HCT116 (cell line): ENCODE results near the gene TIE1. TPM values are rescaled to one million over a fixed set of nuclear protein-coding genes. Genes with fewer than 3 reads are reported as not detected.

Source experiments
- ATAC-seq: fragments of 200-7000 bp; cut with Tn5 transposase; 2 replicates; pipeline ENCODE4 v1.9.1; 2020; ENCODE audit warnings: mild to moderate bottlenecking, moderate library complexity
- BruUV-seq: library from RNA; stranded (reverse); fragments of 400-500 nt; replicated peaks from 2 replicates; lab custom pipeline; 2021; lab: Mats Ljungman, UMichigan
- CTCF ChIA-PET: fragments of 300-600 bp; sonication (Branson Sonifier 250); formaldehyde crosslinking; loops from one replicate; lab custom pipeline; 2021; ENCODE audit warnings: antibody characterized with exemption; lab: Charles Lee
- POLR2A ChIA-PET: fragments of 300-600, 350-600 bp; sonication (Branson Sonifier 250); formaldehyde crosslinking; loops from one replicate; lab custom pipeline; 2021; ENCODE audit warnings: antibody characterized with exemption; lab: Charles Lee
- RAD21 ChIA-PET, 2 experiments: fragments of 300-600 bp; sonication (Branson Sonifier 250); formaldehyde crosslinking; loops; one replicate each; lab custom pipeline; 2023; ENCODE audit warnings: low total read pairs in 2 of 2; ENCODE audit not compliant: uncharacterized antibody in 2 of 2, unreplicated experiment in 2 of 2, low non-redundant PET in 1 of 2; lab: Charles Lee
- DNase-seq: peaks from one replicate; pipeline ENCODE4 v3.0.0-alpha.2; 2010; ENCODE audit warnings: low read depth, low spot score
- H2AFZ ChIP-seq: fragments of 200-600 bp; shearing (Covaris generic), sonication (generic); 2 replicates; pipeline ENCODE4 v1.6.1; 2017; ENCODE audit warnings: low read depth, mixed run types, mixed read lengths, antibody characterized with exemption, low read length; ENCODE audit not compliant: poor library complexity, severe bottlenecking
- H3K27ac ChIP-seq: 2 replicates; pipeline ENCODE4 v1.5.1; 2012; ENCODE audit warnings: low read depth, low read length
- H3K27me3 ChIP-seq: fragments of 200-600 bp; sonication (generic); 2 replicates; pipeline ENCODE4 v1.6.1; 2016; ENCODE audit warnings: mixed run types, low read length, mixed read lengths; ENCODE audit not compliant: insufficient read depth
- H3K36me3 ChIP-seq, 2 experiments: fragments of 200-500 bp in 1 of 2; fragments of 200-600 bp in 1 of 2; sonication (Bioruptor generic) in 1 of 2; sonication (generic) in 1 of 2; 2 replicates each; pipeline versions ENCODE4 v1.5.1 to v1.6.1; 2014 to 2016; ENCODE audit warnings: low read length in 2 of 2, inconsistent platforms in 1 of 2, mixed read lengths in 1 of 2, mixed run types in 1 of 2; ENCODE audit not compliant: insufficient read depth in 2 of 2, control insufficient read depth in 1 of 2
- H3K4me1 ChIP-seq, 2 experiments: fragments of 200-600 bp in 1 of 2; sonication (generic) in 1 of 2; 2 replicates each; pipeline versions ENCODE4 v1.5.1 to v1.6.1; 2012 to 2017; ENCODE audit warnings: low read length in 2 of 2, inconsistent platforms in 1 of 2, mild to moderate bottlenecking in 1 of 2, mixed read lengths in 1 of 2, mixed run types in 1 of 2, moderate library complexity in 1 of 2; ENCODE audit not compliant: insufficient read depth in 2 of 2, control insufficient read depth in 1 of 2
- H3K4me2 ChIP-seq: fragments of 200-600 bp; sonication (generic); 2 replicates; pipeline ENCODE4 v1.6.1; 2017; ENCODE audit warnings: mixed run types, low read length, mixed read lengths
- H3K4me3 ChIP-seq, 2 experiments: fragments of 200-600 bp in 1 of 2; sonication (generic) in 1 of 2; replicated peaks in 1 of 2; 2 replicates each; pipeline ENCODE4 v1.5.1; 2011 to 2016; ENCODE audit warnings: low read length in 2 of 2, control low read depth in 1 of 2, low read depth in 1 of 2, mild to moderate bottlenecking in 1 of 2, mixed read lengths in 1 of 2, mixed run types in 1 of 2
- H3K79me2 ChIP-seq: fragments of 200-600 bp; sonication (generic); 2 replicates; pipeline ENCODE4 v1.6.1; 2017; ENCODE audit warnings: mild to moderate bottlenecking, mixed run types, low read length, moderate library complexity, mixed read lengths; ENCODE audit not compliant: insufficient read depth
- H3K9ac ChIP-seq: fragments of 200-600 bp; sonication (generic); 2 replicates; pipeline ENCODE4 v1.6.1; 2016; ENCODE audit warnings: low read length, mixed read lengths
- H3K9me2 ChIP-seq: fragments of 200-600 bp; sonication (generic), shearing (Covaris generic); 2 replicates; pipeline ENCODE4 v1.6.1; 2017; ENCODE audit warnings: mixed run types, mild to moderate bottlenecking, moderate library complexity; ENCODE audit not compliant: insufficient read depth
- H3K9me3 ChIP-seq, 2 experiments: fragments of 200-500 bp in 1 of 2; fragments of 200-600 bp in 1 of 2; sonication (Bioruptor generic) in 1 of 2; sonication (generic) in 1 of 2; 2 replicates each; pipeline ENCODE4 v1.6.1; 2014 to 2017; ENCODE audit warnings: low read length in 2 of 2, mixed read lengths in 2 of 2, inconsistent platforms in 1 of 2, low read depth in 1 of 2, mild to moderate bottlenecking in 1 of 2, mixed run types in 1 of 2, moderate library complexity in 1 of 2; ENCODE audit not compliant: control insufficient read depth in 1 of 2, insufficient read depth in 1 of 2
- H4K20me1 ChIP-seq: fragments of 200-600 bp; sonication (generic), shearing (Covaris generic); 2 replicates; pipeline ENCODE4 v1.6.1; 2017; ENCODE audit warnings: mixed run types, mild to moderate bottlenecking, moderate library complexity; ENCODE audit not compliant: insufficient read depth
- CBX3 ChIP-seq: IDR thresholded peaks from 2 replicates; pipeline ENCODE4 v1.6.1; 2012; ENCODE audit warnings: low read depth
- CEBPB ChIP-seq: IDR thresholded peaks from 2 replicates; pipeline ENCODE4 v1.6.1; 2012; ENCODE audit warnings: low read depth
- EGR1 ChIP-seq: IDR thresholded peaks from 2 replicates; pipeline ENCODE4 v1.6.1; 2012; ENCODE audit warnings: low read depth
- ELF1 ChIP-seq: IDR thresholded peaks from 2 replicates; pipeline ENCODE4 v1.6.1; 2012; ENCODE audit warnings: low read depth, borderline replicate concordance
- EZH2phosphoT487 ChIP-seq: fragments of 200-600 bp; IDR thresholded peaks from 2 replicates; pipeline ENCODE4 v1.6.1; 2018; ENCODE audit warnings: antibody characterized with exemption, borderline replicate concordance
- FOSL1 ChIP-seq: IDR thresholded peaks from 2 replicates; pipeline ENCODE4 v1.6.1; 2012; ENCODE audit warnings: low read depth
- JUND ChIP-seq: IDR thresholded peaks from 2 replicates; pipeline ENCODE4 v1.6.1; 2012
- POLR2A ChIP-seq: IDR thresholded peaks from 2 replicates; pipeline ENCODE4 v1.7.0; 2011; ENCODE audit warnings: borderline replicate concordance; ENCODE audit not compliant: insufficient read depth, insufficient read length; ENCODE audit errors: extremely low read depth
- POLR2AphosphoS5 ChIP-seq: IDR thresholded peaks from 2 replicates; pipeline ENCODE4 v1.6.1; 2011; ENCODE audit warnings: mild to moderate bottlenecking, low read depth, low read length, moderate library complexity
- RAD21 ChIP-seq: IDR thresholded peaks from 2 replicates; pipeline ENCODE4 v1.6.1; 2012; ENCODE audit warnings: low read depth, mild to moderate bottlenecking
- SRF ChIP-seq: IDR thresholded peaks from 2 replicates; pipeline ENCODE4 v1.6.1; 2012; ENCODE audit warnings: low read depth
- YY1 ChIP-seq: IDR thresholded peaks from 2 replicates; pipeline ENCODE4 v1.6.1; 2011; ENCODE audit warnings: low read length, low read depth, moderate library complexity, mild to moderate bottlenecking; ENCODE audit not compliant: insufficient replicate concordance; ENCODE audit errors: extremely low read depth
- ZFX ChIP-seq: fragments of 450-650 bp; IDR thresholded peaks from 2 replicates; pipeline ENCODE4 v1.6.1; 2017
- ZNF274 ChIP-seq: fragments of 200-500 bp; sonication (Bioruptor generic); IDR thresholded peaks from 2 replicates; pipeline ENCODE4 v1.6.1; 2014; ENCODE audit warnings: mild to moderate bottlenecking, low read depth, low read length, inconsistent platforms
- intact Hi-C: fragments of 100-400 bp; cut with micrococcal nuclease; formaldehyde crosslinking; loops from 2 replicates; pipeline ENCODE4 v1.10.0; 2022
- total RNA-seq: library from RNA; stranded (reverse); gene quantifications from one replicate; pipeline ENCODE4 v1.2.1, GENCODE V29; 2021; ENCODE audit not compliant: unreplicated experiment
- TF ChIP-seq, protein P1 (sequence below): IDR thresholded peaks from 2 replicates; pipeline ENCODE4 v1.6.1; 2012; ENCODE audit warnings: low read depth
- TF ChIP-seq, protein P2 (sequence below): IDR thresholded peaks from 2 replicates; pipeline ENCODE4 v1.6.1; 2012
- TF ChIP-seq, protein P3 (sequence below): IDR thresholded peaks from 2 replicates; pipeline ENCODE4 v1.6.1; 2012
- TF ChIP-seq, protein P4 (sequence below), 3 experiments: fragments of 200-600 bp in 1 of 3; sonication (generic) in 1 of 3; IDR thresholded peaks in 2 of 3; conservative IDR thresholded peaks in 1 of 3; 2 replicates each; pipeline ENCODE4 v1.5.1; 2012 to 2017; ENCODE audit warnings: low read depth in 2 of 3, low read length in 2 of 3, antibody characterized with exemption in 1 of 3, borderline replicate concordance in 1 of 3, control low read depth in 1 of 3, mild to moderate bottlenecking in 1 of 3, mixed read lengths in 1 of 3, mixed run types in 1 of 3, moderate library complexity in 1 of 3; ENCODE audit not compliant: insufficient read depth in 1 of 3

TIE1 gene
- total RNA-seq, 1 experiment from 2014 or later = not detected

DNA sequence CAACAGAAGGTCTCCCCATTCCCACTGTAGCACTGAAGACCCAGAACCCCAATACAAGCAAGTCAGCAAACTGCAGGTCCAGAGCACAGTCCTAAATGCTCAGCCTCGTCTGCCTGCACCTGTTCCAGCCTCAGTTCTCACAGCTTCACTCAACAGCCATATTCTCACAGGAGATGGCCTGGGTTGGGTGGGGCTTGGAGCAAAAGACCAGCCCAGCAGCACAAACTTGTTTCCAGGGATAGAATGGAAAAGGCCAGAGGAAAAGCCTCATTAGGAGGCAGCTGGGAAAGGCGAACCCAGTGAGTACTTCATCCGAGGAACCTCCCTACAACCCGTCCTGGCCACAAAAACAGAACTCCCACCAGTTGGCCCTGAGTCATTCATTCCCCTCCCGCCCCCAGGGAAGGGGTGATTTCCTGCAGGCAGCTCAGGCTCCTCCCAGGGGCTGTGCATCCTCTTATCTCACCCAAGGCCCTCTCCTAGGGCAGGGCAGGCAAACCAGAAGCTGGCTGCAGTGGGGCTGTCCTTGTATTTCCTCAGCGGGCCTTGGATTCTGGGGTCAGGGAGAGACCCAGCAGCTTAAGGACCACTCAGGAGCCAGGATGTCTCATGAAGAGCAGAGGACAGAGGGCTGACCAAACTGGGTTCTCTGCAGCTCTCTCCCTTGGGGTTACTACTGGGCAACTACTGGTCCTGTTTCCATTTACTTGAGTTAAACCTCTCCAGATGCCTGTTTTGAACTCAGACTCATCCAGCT lies 29.4 kb downstream of the TIE1 start (continued):
- no peak; the same call in 1 of the 2 replicates for TF ChIP-seq POLR2AphosphoS5
- TF ChIP-seq, protein P1, sequence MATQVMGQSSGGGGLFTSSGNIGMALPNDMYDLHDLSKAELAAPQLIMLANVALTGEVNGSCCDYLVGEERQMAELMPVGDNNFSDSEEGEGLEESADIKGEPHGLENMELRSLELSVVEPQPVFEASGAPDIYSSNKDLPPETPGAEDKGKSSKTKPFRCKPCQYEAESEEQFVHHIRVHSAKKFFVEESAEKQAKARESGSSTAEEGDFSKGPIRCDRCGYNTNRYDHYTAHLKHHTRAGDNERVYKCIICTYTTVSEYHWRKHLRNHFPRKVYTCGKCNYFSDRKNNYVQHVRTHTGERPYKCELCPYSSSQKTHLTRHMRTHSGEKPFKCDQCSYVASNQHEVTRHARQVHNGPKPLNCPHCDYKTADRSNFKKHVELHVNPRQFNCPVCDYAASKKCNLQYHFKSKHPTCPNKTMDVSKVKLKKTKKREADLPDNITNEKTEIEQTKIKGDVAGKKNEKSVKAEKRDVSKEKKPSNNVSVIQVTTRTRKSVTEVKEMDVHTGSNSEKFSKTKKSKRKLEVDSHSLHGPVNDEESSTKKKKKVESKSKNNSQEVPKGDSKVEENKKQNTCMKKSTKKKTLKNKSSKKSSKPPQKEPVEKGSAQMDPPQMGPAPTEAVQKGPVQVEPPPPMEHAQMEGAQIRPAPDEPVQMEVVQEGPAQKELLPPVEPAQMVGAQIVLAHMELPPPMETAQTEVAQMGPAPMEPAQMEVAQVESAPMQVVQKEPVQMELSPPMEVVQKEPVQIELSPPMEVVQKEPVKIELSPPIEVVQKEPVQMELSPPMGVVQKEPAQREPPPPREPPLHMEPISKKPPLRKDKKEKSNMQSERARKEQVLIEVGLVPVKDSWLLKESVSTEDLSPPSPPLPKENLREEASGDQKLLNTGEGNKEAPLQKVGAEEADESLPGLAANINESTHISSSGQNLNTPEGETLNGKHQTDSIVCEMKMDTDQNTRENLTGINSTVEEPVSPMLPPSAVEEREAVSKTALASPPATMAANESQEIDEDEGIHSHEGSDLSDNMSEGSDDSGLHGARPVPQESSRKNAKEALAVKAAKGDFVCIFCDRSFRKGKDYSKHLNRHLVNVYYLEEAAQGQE = no peak
- no peak for TF ChIP-seq CBX3
- TF ChIP-seq, protein P2, sequence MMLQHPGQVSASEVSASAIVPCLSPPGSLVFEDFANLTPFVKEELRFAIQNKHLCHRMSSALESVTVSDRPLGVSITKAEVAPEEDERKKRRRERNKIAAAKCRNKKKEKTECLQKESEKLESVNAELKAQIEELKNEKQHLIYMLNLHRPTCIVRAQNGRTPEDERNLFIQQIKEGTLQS = no peak
- TF ChIP-seq ZFX = no peak
- TF ChIP-seq ZNF274 = no peak
- no peak for TF ChIP-seq CEBPB
- TF ChIP-seq, all 23 proteins: peak for 3

DNA sequence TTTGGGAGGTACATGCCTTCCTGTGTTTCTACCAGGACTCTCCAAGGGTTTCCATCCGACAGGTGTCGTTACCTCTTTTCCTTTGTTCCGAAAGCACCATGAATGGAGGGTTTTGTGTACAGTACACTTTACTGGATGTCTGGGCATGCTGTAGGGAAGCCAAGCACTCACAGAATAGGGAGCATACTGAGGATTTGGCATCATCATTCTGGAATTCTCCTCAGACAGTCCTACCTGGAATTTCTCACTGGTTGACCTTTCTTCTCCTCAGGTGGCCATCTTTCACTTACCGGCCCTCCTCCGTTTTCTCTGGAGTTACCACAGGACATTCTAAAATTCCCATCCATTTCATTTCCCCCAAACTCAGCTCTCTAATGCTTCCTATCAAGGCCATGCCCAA lies 30.9 kb downstream of the TIE1 start:
- CTCF ChIA-PET = no interaction called here
- H3K4me1 ChIP-seq = peaks cover 10 to 15% of the 10 kb centered on the region in 2 experiments
- POLR2A ChIA-PET = no interaction called here
- no TSS peak for BruUV-seq
- no peak for TF ChIP-seq RAD21
- no peak for TF ChIP-seq SRF
- TF ChIP-seq POLR2A = no peak
- TF ChIP-seq EZH2phosphoT487 = no peak
- no peak for TF ChIP-seq CEBPB
- TF ChIP-seq FOSL1 = no peak
- TF ChIP-seq, protein P3, sequence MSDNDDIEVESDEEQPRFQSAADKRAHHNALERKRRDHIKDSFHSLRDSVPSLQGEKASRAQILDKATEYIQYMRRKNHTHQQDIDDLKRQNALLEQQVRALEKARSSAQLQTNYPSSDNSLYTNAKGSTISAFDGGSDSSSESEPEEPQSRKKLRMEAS = no peak
- TF ChIP-seq POLR2AphosphoS5 = no peak
- no peak for TF ChIP-seq EGR1
- TF ChIP-seq ZNF274 = no peak
- TF ChIP-seq, protein P4, sequence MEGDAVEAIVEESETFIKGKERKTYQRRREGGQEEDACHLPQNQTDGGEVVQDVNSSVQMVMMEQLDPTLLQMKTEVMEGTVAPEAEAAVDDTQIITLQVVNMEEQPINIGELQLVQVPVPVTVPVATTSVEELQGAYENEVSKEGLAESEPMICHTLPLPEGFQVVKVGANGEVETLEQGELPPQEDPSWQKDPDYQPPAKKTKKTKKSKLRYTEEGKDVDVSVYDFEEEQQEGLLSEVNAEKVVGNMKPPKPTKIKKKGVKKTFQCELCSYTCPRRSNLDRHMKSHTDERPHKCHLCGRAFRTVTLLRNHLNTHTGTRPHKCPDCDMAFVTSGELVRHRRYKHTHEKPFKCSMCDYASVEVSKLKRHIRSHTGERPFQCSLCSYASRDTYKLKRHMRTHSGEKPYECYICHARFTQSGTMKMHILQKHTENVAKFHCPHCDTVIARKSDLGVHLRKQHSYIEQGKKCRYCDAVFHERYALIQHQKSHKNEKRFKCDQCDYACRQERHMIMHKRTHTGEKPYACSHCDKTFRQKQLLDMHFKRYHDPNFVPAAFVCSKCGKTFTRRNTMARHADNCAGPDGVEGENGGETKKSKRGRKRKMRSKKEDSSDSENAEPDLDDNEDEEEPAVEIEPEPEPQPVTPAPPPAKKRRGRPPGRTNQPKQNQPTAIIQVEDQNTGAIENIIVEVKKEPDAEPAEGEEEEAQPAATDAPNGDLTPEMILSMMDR (IDR thresholded peaks at IDR 0.05 in 2 of 3, conservative IDR thresholded peaks at IDR 0.05 in 1 of 3; ENCODE audit: borderline replicate concordance in 1 of 3, insufficient read depth in 1 of 3, low read depth in 2 of 3, low read length in 2 of 3) = no peak
- TF ChIP-seq JUND = no peak
- TF ChIP-seq, protein P2 = no peak
- no peak for TF ChIP-seq ELF1
- no peak for TF ChIP-seq YY1
- RAD21 ChIA-PET = no interaction called here
- peaks cover 0 to 11% of the 10 kb centered on the region in 2 experiments; a peak in 2 of 4 replicates for H3K9me3 ChIP-seq
- no peak overlapping the region for H3K9ac ChIP-seq
- DNase-seq = no peak
- intact Hi-C loops = no loop called here
- no peak overlapping the region for H3K27ac ChIP-seq
- H3K4me2 ChIP-seq = no peak overlapping the region
- H3K27me3 ChIP-seq = no peaks in the 10 kb centered on the region
- H3K9me2 ChIP-seq = no peaks in the 10 kb centered on the region
- no peak for ATAC-seq
- no peaks in the 10 kb centered on the region for H4K20me1 ChIP-seq
- no peaks in the 10 kb centered on the region for H3K79me2 ChIP-seq
- no peak overlapping the region for H2AFZ ChIP-seq
- H3K36me3 ChIP-seq = no peaks in the 10 kb centered on the region
- H3K4me3 ChIP-seq = no peak overlapping the region
